ENCODE results near the gene GPR61. TPM values are rescaled to one million over a fixed set of nuclear protein-coding genes. Genes with fewer than 3 reads are reported as not detected.
A peak's percentile ranks its signal among the peaks of the same experiment; 100 is the strongest.

Gene GPR61
- total RNA-seq, 1 experiment from 2014 or later, result 0.48 TPM

DNA sequence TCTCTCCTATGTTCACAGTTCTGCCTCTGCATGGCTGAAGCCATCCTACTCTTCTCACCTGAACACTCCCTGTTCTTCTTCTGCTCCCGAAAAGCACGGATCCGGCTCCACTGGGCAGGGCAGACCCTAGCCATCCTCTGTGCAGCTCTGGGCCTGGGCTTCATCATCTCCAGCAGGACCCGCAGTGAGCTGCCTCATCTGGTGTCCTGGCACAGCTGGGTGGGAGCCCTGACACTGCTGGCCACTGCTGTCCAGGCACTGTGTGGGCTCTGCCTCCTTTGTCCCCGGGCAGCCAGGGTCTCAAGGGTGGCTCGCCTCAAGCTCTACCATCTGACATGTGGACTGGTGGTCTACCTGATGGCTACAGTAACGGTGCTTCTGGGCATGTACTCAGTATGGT lies 43.9 kb upstream of the GPR61 start:
- no peak overlapping the region for H4K8ac ChIP-seq (replicated peaks; ENCODE audit: insufficient read length, low read depth, low read length)
- H2AFZ ChIP-seq (ENCODE audit: low read length), result no peak overlapping the region
- no peaks in the 10 kb centered on the region for H3K27me3 Mint-ChIP-seq (ENCODE audit: low read depth)
- H2BK20ac ChIP-seq (ENCODE audit: low read depth, low read length, poor library complexity, severe bottlenecking), result no peak overlapping the region
- H4K5ac ChIP-seq (ENCODE audit: insufficient read length, low read depth, low read length), result no peak overlapping the region
- H3K14ac ChIP-seq (ENCODE audit: insufficient read depth, low read length), result no peak overlapping the region
- no peaks in the 10 kb centered on the region for H3K27me3 ChIP-seq (ENCODE audit: insufficient read depth, low read length)
- no peak overlapping the region for H2BK12ac ChIP-seq (ENCODE audit: insufficient read length, low read depth, low read length)
- WGBS (ENCODE audit: extremely low coverage, insufficient read length, low lambda C conversion rate), result no CpG with 5 or more reads among the region's 7 CpGs
- H2BK120ac ChIP-seq (ENCODE audit: low read depth, low read length, poor library complexity, severe bottlenecking), result no peak overlapping the region
- no peaks in the 10 kb centered on the region for H4K20me1 ChIP-seq (ENCODE audit: control insufficient read depth, insufficient read depth, insufficient read length)
- peaks cover 0 to 18% (median 2%) of the 10 kb centered on the region in 3 experiments; a peak in 5 of 7 replicates for H3K36me3 Mint-ChIP-seq (ENCODE audit: insufficient read depth in 1 of 3, low read depth in 3 of 3)
- H3K27ac Mint-ChIP-seq, result no peak overlapping the region
- no peaks in the 10 kb centered on the region for H3K79me2 ChIP-seq (ENCODE audit: insufficient read depth, low read length)
- no peak overlapping the region for H4K91ac ChIP-seq (ENCODE audit: insufficient read length, low read depth, low read length)
- H2BK5ac ChIP-seq (ENCODE audit: insufficient read length, low read length), result no peak overlapping the region
- peaks cover 2% of the 10 kb centered on the region; the same call in 1 of the 2 replicates for H3K4me1 ChIP-seq (ENCODE audit: insufficient read depth, low read length)
- H3K79me1 ChIP-seq (ENCODE audit: insufficient read depth, low read depth, low read length, poor library complexity, severe bottlenecking), result no peaks in the 10 kb centered on the region
- no peak overlapping the region for H2AK5ac ChIP-seq (ENCODE audit: insufficient read length, low read length)
- no peak overlapping the region for H3K4me2 ChIP-seq (ENCODE audit: insufficient read depth, insufficient read length, low read length)
- no peak overlapping the region for H2BK15ac ChIP-seq (ENCODE audit: low read depth, low read length)
- peaks cover 20 to 21% of the 10 kb centered on the region in 2 experiments for H3K4me1 Mint-ChIP-seq
- peak overlapping the region in 1 of 2 experiments; percentile 93; a peak in 3 of 5 replicates for H3K4me3 Mint-ChIP-seq
- H3K23me2 ChIP-seq (ENCODE audit: insufficient read length, low read depth, low read length, poor library complexity, severe bottlenecking), result no peaks in the 10 kb centered on the region
- no peaks in the 10 kb centered on the region for H3K9me3 ChIP-seq (ENCODE audit: control insufficient read depth, low read depth, low read length)
- H3K27ac ChIP-seq (ENCODE audit: insufficient read length, low read depth, low read length), result no peak overlapping the region
- no peak overlapping the region for H3K9ac ChIP-seq (ENCODE audit: extremely low read depth, insufficient read length, low read length)
- H3K9me3 Mint-ChIP-seq, result no peaks in the 10 kb centered on the region
- no peak overlapping the region for H3K56ac ChIP-seq (ENCODE audit: insufficient read length, low read depth, low read length)
- no peak overlapping the region for H3K4ac ChIP-seq (ENCODE audit: low read depth, low read length)
- TF ChIP-seq, protein P1, sequence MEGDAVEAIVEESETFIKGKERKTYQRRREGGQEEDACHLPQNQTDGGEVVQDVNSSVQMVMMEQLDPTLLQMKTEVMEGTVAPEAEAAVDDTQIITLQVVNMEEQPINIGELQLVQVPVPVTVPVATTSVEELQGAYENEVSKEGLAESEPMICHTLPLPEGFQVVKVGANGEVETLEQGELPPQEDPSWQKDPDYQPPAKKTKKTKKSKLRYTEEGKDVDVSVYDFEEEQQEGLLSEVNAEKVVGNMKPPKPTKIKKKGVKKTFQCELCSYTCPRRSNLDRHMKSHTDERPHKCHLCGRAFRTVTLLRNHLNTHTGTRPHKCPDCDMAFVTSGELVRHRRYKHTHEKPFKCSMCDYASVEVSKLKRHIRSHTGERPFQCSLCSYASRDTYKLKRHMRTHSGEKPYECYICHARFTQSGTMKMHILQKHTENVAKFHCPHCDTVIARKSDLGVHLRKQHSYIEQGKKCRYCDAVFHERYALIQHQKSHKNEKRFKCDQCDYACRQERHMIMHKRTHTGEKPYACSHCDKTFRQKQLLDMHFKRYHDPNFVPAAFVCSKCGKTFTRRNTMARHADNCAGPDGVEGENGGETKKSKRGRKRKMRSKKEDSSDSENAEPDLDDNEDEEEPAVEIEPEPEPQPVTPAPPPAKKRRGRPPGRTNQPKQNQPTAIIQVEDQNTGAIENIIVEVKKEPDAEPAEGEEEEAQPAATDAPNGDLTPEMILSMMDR (conservative IDR thresholded peaks at IDR 0.05), result no peak
- no peak overlapping the region for H3K23ac ChIP-seq (ENCODE audit: insufficient read length, low read depth, low read length)
- H3T11ph ChIP-seq (ENCODE audit: low read length), result no peak overlapping the region
- no peak overlapping the region for H3K18ac ChIP-seq (ENCODE audit: insufficient read length, low read depth, low read length)
- no peak for DNase-seq
